IPS-11a (cell line): Measurements from ENCODE around the gene KIF26B.
"Not testable (repeated sequence)": the region's sequence is repeated elsewhere in the genome, so short reads cannot be mapped to it uniquely, and the experiment has no call there.

Source experiments
- H3K4me3 ChIP-seq: one replicate; pipeline ENCODE4 v1.5.1; 2013; ENCODE audit warnings: low read depth, low read length, control low read depth

The KIF26B gene

GRCh38 chr1:245345191-245345884, 190.6 kb downstream of the KIF26B start:
- H3K4me3 ChIP-seq, result no peak overlapping the region

DNA sequence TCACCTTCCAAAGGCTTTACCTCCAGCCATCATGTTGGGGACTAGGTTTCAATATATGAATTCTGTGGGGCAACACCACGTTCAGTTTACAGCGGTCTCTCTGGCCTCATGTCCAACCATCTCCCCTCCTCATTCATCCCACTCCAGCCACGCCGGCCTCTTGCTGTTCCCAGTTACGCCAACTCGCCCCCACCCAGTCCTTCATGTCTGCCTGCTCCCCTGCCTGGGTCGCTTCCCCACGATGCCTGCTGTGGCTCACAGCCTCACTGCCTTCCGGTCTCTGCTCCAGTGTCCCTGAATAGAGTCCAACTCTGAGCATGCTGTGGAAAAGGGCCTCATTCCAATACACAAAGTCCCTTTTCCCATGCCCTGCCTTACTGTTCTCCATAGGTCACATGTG, 193.8 kb downstream of the KIF26B start:
- no peak overlapping the region for H3K4me3 ChIP-seq

DNA sequence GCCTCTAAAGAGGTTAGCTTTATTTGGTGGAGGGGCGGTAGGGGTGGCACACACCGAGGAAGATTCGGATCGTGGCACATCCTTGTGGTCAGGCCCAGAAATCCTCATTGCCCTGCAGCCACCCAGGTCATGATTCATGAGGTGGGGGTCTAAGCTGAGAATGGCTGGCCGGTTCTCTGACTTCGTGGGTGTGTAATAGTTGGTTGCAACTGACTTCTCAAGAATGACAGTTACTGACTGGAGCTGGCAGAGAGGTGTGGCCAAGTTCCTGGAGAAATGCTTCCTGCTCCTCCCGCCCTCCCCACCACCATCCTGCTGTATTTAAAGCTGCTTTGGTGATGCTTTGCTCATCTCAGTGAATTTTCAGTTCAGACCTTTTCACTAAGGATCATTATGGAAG, 198.6 kb downstream of the KIF26B start:
- H3K4me3 ChIP-seq, result no peak overlapping the region

DNA sequence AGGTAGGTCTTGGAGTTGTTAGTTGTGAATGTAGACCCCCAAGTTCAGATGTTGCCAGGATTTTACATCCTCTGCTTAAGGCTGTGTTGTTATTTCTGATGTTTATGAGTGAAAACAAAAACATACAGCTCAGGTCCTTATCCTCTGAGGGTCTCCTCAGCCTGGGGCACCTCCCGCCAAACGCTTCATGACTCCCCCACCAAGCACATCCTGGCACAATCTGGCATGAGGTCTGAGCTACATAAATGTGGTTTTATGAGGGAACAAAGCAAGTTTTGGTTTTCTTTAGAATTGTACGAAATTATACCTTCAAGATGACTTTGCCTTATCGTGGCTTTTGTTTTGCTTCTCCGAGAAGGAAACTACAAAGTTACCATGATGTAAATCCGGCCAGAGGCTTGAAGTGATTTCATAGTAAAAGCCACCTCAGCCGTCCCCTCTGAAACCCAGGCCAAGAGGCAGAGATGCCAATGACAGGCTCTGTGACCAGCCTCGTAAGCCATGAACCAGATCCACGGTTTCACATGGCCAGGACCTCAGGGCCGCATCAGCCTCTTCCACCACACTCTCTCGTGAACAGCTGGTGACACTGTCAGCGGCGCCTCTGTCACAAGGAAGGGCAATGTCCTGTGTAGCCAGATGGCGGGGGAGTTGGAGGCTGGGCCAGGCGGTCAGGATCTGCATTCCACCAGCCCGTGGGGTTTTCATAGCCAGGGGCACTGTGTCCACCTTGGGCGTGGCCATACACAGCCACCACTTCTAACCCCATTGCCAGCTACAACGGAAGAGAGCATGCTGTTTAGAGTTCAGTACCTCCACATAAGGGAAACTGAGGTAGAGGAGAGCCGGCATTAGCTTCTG, 199.4 kb downstream of the KIF26B start:
- no peak overlapping the region for H3K4me3 ChIP-seq

- not testable (repeated sequence) for H3K4me3 ChIP-seq
These were observed 201.3 kb downstream of the KIF26B start for GRCh38 chr1:245355851-245356630.

GRCh38 chr1:245356891-245357585, 202.3 kb downstream of the KIF26B start:
- H3K4me3 ChIP-seq, result no peak overlapping the region

DNA sequence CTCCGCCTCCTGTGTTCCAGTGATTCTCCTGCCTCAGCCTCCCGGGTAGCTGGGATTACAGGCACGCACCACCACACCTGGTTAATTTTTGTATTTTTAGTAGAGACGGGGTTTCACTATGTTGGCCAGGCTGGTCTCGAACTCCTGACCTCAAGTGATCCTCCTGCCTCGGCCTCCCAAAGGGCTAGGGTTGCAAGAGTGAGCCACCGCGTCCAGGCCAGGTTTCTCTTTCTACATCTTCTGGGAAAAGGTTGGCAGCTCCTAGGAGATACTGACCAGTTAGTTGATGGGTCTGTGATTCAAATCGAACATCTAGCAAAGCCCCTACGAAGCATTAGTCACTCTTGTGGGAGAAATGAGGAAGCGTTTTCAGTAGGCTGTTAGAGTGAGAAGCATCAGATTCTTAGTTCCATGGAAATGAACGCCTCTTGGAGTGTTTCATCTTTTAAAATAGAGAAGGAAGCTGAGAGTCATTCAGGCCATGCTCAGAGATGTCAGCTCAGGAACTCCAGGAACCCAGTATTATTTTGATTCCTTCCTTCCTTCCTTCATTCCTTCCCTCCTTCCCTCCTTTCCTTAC, 204.4 kb downstream of the KIF26B start:
- not testable (repeated sequence) for H3K4me3 ChIP-seq

DNA sequence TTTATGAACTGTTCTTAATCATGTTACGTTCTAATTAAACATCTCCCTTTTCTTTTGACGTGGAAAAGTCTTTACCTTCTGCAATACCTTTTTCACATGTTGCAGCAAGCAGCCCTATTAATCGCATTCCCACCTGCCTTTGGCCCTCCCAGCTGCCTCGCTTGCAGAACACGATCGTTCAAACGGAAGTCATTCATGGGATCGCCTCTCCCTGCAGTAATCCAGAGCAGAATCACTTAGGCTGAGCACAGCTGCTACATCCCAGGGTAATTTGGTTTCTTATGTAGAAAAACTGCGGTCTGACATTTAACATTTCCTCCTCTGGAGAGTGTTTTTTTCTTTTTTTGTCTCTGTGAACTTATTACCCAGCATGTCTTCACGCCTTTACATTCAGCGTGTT, 206.3 kb downstream of the KIF26B start:
- H3K4me3 ChIP-seq, result no peak overlapping the region

DNA sequence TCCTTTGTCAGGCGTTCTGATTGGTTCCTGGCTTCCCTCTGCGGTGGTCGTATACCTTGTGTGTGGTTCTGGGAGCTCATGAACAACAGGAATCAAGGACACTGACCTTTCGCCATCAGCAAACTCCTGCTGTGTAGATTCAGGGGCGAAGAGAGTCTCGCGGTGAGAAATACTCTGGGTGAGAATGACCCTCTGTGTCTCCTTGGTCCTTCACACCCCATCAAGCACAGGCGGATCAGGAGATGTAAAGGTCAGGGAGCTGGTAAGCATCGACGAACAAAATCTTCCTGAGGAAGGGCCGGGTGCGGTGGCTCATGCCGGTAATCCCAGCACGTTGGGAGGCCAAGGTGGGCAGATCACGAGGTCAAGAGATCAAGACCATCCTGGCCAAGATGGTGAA, 207.2 kb downstream of the KIF26B start:
- no peak overlapping the region for H3K4me3 ChIP-seq

DNA sequence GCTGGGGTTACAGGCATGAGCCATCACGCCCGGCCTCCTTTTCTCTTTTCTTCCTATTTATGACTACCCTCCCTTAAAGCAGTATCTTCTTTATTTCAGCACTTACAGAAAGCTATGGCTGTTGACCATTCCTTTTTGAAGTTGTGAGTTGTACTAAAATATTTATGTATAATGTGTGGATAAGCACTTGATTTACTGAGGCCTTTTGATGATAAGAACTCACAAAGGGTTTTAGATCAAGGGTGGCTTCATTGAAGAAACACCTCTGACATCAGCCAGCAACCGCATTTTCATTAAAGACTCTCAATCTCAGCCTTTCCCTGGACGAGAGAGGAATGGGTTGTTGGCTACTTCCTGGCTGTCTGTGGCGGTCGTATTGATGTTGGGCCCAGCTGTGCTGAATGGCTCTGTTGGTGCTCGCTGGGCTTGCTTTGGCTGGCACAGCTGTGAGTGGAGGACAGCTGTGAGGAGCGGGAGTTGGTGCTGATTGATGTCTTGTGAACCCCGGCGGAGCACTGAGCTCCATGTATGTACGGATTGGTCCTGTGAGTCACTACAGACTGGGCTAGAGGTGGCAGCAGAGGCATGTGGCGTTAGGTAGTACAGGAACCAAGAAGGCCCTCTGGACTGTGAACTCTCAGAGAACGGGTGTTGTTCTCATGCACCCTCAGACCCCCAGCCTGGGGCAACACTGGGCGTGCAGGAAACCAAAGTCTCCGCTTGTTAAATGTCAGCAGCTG, 208.8 kb downstream of the KIF26B start:
- H3K4me3 ChIP-seq, result no peak overlapping the region

- H3K4me3 ChIP-seq, result no peak overlapping the region
These were observed 210.6 kb downstream of the KIF26B start for GRCh38 chr1:245365095-245366020.

DNA sequence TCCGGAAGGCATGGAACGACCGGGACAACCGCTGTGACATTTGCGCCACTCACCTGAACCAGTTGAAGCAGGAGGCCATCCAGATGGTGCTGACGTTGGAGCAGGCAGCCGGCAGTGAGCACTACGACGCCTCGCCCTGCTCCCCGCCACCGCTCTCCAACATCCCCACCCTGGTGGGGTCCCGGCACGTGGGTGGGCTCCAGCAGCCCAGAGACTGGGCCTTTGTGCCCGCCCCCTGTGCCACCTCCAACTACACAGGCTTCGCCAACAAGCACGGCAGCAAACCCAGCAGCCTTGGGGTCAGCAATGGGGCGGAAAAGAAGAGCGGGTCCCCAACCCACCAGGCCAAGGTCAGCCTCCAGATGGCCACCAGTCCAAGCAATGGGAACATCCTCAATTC, 212.1 kb downstream of the KIF26B start:
- no peak overlapping the region for H3K4me3 ChIP-seq

DNA sequence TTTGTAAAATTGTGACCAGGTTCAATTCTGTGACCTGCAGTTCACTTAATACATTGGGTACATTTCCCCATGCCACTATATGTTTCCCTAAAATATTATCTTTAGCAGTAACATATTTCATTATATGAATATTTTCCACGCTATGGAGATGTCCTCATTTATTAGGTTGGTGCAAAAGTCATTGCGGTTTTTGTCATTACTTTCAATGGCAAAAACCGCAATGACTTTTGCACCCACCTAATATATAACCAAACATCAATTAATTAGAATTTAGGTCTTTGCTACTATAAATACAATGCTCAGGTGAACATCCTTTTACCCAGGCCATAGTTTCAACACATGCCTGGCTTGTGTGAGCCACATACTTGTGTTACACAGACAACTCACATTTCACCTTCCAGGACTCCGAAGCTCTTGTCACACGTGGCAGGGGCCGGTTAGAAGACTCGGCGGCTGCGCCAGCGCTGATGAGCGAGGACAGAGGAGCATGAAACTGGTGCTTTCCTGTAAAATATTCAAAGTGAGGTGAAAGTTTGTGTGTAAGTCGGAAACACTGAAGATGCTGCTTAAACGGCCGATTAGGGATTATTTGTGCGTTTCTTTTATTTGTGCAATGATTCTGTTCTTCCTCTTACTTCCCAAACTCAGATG, 215.5 kb downstream of the KIF26B start:
- H3K4me3 ChIP-seq, result no peak overlapping the region

- no peak overlapping the region for H3K4me3 ChIP-seq
These were observed 216.3 kb downstream of the KIF26B start for GRCh38 chr1:245370905-245371581.

DNA sequence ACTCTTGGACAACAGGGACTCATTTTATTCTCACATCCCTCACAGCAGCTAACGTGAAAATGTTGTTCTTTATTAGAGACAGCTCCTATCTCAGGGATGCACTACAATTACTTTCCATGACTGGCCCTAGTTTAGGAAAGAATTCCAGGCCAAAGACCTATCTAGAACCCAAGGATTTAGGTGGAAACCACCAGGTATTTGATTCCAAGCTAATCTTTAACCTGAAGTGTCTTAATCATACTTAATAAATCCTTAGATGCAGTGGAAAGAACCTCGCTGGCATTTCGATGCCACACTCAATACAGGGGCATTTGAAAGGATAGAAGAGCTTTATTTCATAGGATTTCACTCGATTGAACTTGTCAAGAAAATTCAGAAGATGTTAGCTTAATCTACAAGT, 218.3 kb downstream of the KIF26B start:
- no peak overlapping the region for H3K4me3 ChIP-seq

DNA sequence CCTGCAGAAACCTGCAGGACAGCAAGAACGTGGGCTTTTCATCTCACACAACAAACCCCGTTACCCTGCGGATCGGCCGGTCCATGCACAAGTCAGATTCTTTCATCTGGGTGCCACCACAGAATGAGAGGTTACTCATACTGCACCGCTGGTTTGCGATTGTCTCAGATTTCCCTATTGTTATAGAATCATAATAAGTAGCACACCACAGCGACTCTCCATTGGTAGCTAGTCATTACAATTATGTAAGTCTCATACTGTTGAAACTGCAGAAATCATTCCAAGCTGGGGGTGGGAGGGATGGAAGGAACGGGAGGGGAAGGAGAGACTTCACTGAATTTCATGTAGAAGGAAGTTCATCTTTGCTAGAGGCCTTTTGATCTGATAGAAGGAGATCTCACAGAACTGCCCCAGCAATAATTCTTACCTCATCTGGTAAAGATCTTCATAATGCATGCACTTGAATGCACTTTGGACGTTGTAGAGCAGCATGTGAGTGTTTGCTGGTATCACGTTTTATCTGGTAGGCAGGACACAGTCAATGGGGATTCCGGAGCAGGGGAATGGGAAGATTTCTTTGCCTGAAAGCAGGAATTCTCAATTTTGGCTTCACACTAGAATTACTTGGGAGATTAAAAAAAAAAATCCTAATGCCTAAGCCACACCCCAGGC, 221.1 kb downstream of the KIF26B start:
- H3K4me3 ChIP-seq, result no peak overlapping the region

DNA sequence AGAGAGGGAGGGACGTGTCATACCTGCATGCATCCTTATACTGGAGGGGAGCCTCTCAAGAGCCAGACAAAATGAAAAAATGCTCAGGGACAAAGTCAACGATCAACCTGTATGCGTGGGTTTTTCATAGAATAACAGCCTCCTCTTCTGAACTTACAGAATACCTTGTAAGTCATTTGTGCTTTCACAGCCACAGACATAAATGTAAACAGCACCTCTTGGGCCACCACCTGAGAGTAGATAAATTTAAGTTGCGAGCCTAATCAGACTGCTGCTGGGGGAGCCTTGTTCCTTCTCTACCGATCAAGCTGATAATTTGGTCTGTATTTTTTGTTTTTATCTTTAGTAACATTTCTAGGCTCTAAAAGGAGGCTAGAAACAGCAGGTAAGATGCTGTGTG, 223.1 kb downstream of the KIF26B start:
- no peak overlapping the region for H3K4me3 ChIP-seq
